Body of pancreas (tissue), 4 donors: ENCODE results near the gene LEMD3.

Experiments used
- CTCF ChIP-seq, 7 experiments: fragments of 450-650 bp in 4 of 7; fragments of 200-600 bp in 3 of 7; sonication (generic) in 3 of 7; IDR thresholded peaks; one replicate each; pipeline ENCODE4 v1.5.1; 2016 to 2019; ENCODE audit warnings: antibody characterized with exemption in 7 of 7
- POLR2A ChIP-seq, 3 donors: fragments of 450-650 bp; IDR thresholded peaks; one replicate each; pipeline ENCODE4 v1.6.1; 2016; ENCODE audit warnings: antibody characterized with exemption in 3 of 3, mild to moderate bottlenecking in 2 of 3

DNA sequence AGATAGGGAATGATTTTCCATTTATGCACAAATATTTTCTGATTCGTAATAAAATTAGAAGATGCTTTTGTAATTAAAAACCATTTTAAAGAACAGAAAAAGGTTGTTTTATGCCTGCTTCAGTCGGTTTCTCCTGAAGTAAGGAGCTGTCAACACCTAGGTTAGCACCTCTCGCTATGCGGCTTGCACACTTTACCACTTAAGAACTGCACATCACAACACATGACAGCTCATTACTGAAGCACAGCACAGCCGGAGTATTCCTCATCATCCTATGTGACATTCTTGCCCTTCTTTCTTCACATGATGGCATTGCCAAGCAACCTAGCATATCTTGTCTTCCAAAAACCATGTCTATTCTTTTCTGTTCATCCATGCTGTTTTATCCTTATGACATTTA is 42.9 kb upstream of the LEMD3 start:
- no peak for TF ChIP-seq POLR2A (IDR thresholded peaks at IDR 0.05)
- TF ChIP-seq CTCF (IDR thresholded peaks at IDR 0.05) = no peak
